ENCODE results near the gene NFKBIA. TPM values are rescaled to one million over a fixed set of nuclear protein-coding genes. Genes with fewer than 3 reads are reported as not detected.

Gene NFKBIA
- total RNA-seq, 1 donor from 2014 or later, result 88.2 TPM

- Histone ChIP-seq H3K4me3 (ENCODE audit: low read length in 3 of 3) (no peak overlapping the region), H3K36me3 (ENCODE audit: control insufficient read depth in 3 of 3, insufficient read depth in 3 of 3, low read length in 3 of 3) (no peaks in the 10 kb centered on the region), H3K9me3 (ENCODE audit: control insufficient read depth in 3 of 3, low read length in 3 of 3) (no peaks in the 10 kb centered on the region), H3K27me3 (ENCODE audit: control insufficient read depth in 3 of 3, insufficient read depth in 3 of 3, low read length in 3 of 3) (no peaks in the 10 kb centered on the region), H3K27ac (ENCODE audit: low read depth, low read length) (no peak overlapping the region), H3K9ac (ENCODE audit: low read depth in 1 of 3, low read length in 3 of 3) (no peak overlapping the region), H3K4me1 (ENCODE audit: control insufficient read depth in 3 of 3, insufficient read depth in 3 of 3, low read length in 3 of 3) (no peaks in the 10 kb centered on the region)
Observed at GRCh38 chr14:35429951-35430350, 25.4 kb upstream of the NFKBIA start.

GRCh38 chr14:35425850-35426249 is 21.3 kb upstream of the NFKBIA start:
- Histone ChIP-seq H3K27me3 (ENCODE audit: control insufficient read depth in 3 of 3, insufficient read depth in 3 of 3, low read length in 3 of 3) (no peaks in the 10 kb centered on the region), H3K9me3 (ENCODE audit: control insufficient read depth in 3 of 3, low read length in 3 of 3) (peaks cover 0 to 2% (median 0%) of the 10 kb centered on the region in 3 donors), H3K4me3 (ENCODE audit: low read length in 3 of 3) (no peak overlapping the region)

GRCh38 chr14:35423621-35424020 is 19.1 kb upstream of the NFKBIA start:
- Histone ChIP-seq H3K36me3 (ENCODE audit: control insufficient read depth in 3 of 3, insufficient read depth in 3 of 3, low read length in 3 of 3) (no peaks in the 10 kb centered on the region), H3K27ac (ENCODE audit: low read depth, low read length) (no peak overlapping the region), H3K9me3 (ENCODE audit: control insufficient read depth in 3 of 3, low read length in 3 of 3) (peaks cover 0 to 2% (median 0%) of the 10 kb centered on the region in 3 donors), H3K4me3 (ENCODE audit: low read length in 3 of 3) (no peak overlapping the region), H3K27me3 (ENCODE audit: control insufficient read depth in 3 of 3, insufficient read depth in 3 of 3, low read length in 3 of 3) (no peaks in the 10 kb centered on the region), H3K4me1 (ENCODE audit: control insufficient read depth in 3 of 3, insufficient read depth in 3 of 3, low read length in 3 of 3) (no peaks in the 10 kb centered on the region), H3K9ac (ENCODE audit: low read depth in 1 of 3, low read length in 3 of 3) (no peak overlapping the region)

More at GRCh38 chr14:35425850-35426249, 21.3 kb upstream of the NFKBIA start:
- Histone ChIP-seq H3K36me3 (ENCODE audit: control insufficient read depth in 3 of 3, insufficient read depth in 3 of 3, low read length in 3 of 3) (no peaks in the 10 kb centered on the region), H3K9ac (ENCODE audit: low read depth in 1 of 3, low read length in 3 of 3) (no peak overlapping the region), H3K27ac (ENCODE audit: low read depth, low read length) (no peak overlapping the region), H3K4me1 (ENCODE audit: control insufficient read depth in 3 of 3, insufficient read depth in 3 of 3, low read length in 3 of 3) (no peaks in the 10 kb centered on the region)

GRCh38 chr14:35420036-35420811 is 15.7 kb upstream of the NFKBIA start:
- Histone ChIP-seq H3K4me1 (ENCODE audit: control insufficient read depth in 3 of 3, insufficient read depth in 3 of 3, low read length in 3 of 3) (no peaks in the 10 kb centered on the region), H3K9me3 (ENCODE audit: control insufficient read depth in 3 of 3, low read length in 3 of 3) (peaks cover 0 to 2% (median 0%) of the 10 kb centered on the region in 3 donors), H3K4me3 (ENCODE audit: low read length in 3 of 3) (no peak overlapping the region), H3K9ac (ENCODE audit: low read depth in 1 of 3, low read length in 3 of 3) (no peak overlapping the region), H3K36me3 (ENCODE audit: control insufficient read depth in 3 of 3, insufficient read depth in 3 of 3, low read length in 3 of 3) (no peaks in the 10 kb centered on the region), H3K27ac (ENCODE audit: low read depth, low read length) (no peak overlapping the region), H3K27me3 (ENCODE audit: control insufficient read depth in 3 of 3, insufficient read depth in 3 of 3, low read length in 3 of 3) (no peaks in the 10 kb centered on the region)

GRCh38 chr14:35419429-35419841 is 14.9 kb upstream of the NFKBIA start:
- Histone ChIP-seq H3K9me3 (ENCODE audit: control insufficient read depth in 3 of 3, low read length in 3 of 3) (peaks cover 0 to 2% (median 0%) of the 10 kb centered on the region in 3 donors), H3K9ac (ENCODE audit: low read depth in 1 of 3, low read length in 3 of 3) (no peak overlapping the region), H3K4me1 (ENCODE audit: control insufficient read depth in 3 of 3, insufficient read depth in 3 of 3, low read length in 3 of 3) (no peaks in the 10 kb centered on the region), H3K27ac (ENCODE audit: low read depth, low read length) (no peak overlapping the region), H3K36me3 (ENCODE audit: control insufficient read depth in 3 of 3, insufficient read depth in 3 of 3, low read length in 3 of 3) (no peaks in the 10 kb centered on the region), H3K27me3 (ENCODE audit: control insufficient read depth in 3 of 3, insufficient read depth in 3 of 3, low read length in 3 of 3) (no peaks in the 10 kb centered on the region), H3K4me3 (ENCODE audit: low read length in 3 of 3) (no peak overlapping the region)

- no peaks in the 10 kb centered on the region for H3K27me3 ChIP-seq (ENCODE audit: control insufficient read depth in 3 of 3, insufficient read depth in 3 of 3, low read length in 3 of 3)
- no peak overlapping the region for H3K27ac ChIP-seq (ENCODE audit: low read depth, low read length)
Observed at GRCh38 chr14:35418093-35418492, 13.5 kb upstream of the NFKBIA start.

GRCh38 chr14:35416108-35416750 is 11.7 kb upstream of the NFKBIA start:
- H3K27ac ChIP-seq (ENCODE audit: low read depth, low read length), result no peak overlapping the region
- H3K4me3 ChIP-seq (ENCODE audit: low read length in 3 of 3), result no peak overlapping the region
- peak overlapping the region in 1 of 3 donors; percentile 14 for H3K9ac ChIP-seq (ENCODE audit: low read depth in 1 of 3, low read length in 3 of 3)
- H3K4me1 ChIP-seq (ENCODE audit: control insufficient read depth in 3 of 3, insufficient read depth in 3 of 3, low read length in 3 of 3), result peaks cover 5 to 10% (median 8%) of the 10 kb centered on the region in 3 donors
- H3K36me3 ChIP-seq (ENCODE audit: control insufficient read depth in 3 of 3, insufficient read depth in 3 of 3, low read length in 3 of 3), result no peaks in the 10 kb centered on the region
- H3K9me3 ChIP-seq (ENCODE audit: control insufficient read depth in 3 of 3, low read length in 3 of 3), result no peaks in the 10 kb centered on the region
- no peaks in the 10 kb centered on the region for H3K27me3 ChIP-seq (ENCODE audit: control insufficient read depth in 3 of 3, insufficient read depth in 3 of 3, low read length in 3 of 3)

More at GRCh38 chr14:35418093-35418492, 13.5 kb upstream of the NFKBIA start:
- H3K4me3 ChIP-seq (ENCODE audit: low read length in 3 of 3), result no peak overlapping the region
- H3K9ac ChIP-seq (ENCODE audit: low read depth in 1 of 3, low read length in 3 of 3), result no peak overlapping the region
- H3K9me3 ChIP-seq (ENCODE audit: control insufficient read depth in 3 of 3, low read length in 3 of 3), result no peaks in the 10 kb centered on the region
- peaks cover under 1 to 5% (median 5%) of the 10 kb centered on the region in 3 donors for H3K4me1 ChIP-seq (ENCODE audit: control insufficient read depth in 3 of 3, insufficient read depth in 3 of 3, low read length in 3 of 3)
- no peaks in the 10 kb centered on the region for H3K36me3 ChIP-seq (ENCODE audit: control insufficient read depth in 3 of 3, insufficient read depth in 3 of 3, low read length in 3 of 3)

GRCh38 chr14:35414365-35414764 is 9.8 kb upstream of the NFKBIA start:
- Histone ChIP-seq H3K9me3 (ENCODE audit: control insufficient read depth in 3 of 3, low read length in 3 of 3) (no peaks in the 10 kb centered on the region), H3K36me3 (ENCODE audit: control insufficient read depth in 3 of 3, insufficient read depth in 3 of 3, low read length in 3 of 3) (no peaks in the 10 kb centered on the region), H3K4me1 (ENCODE audit: control insufficient read depth in 3 of 3, insufficient read depth in 3 of 3, low read length in 3 of 3) (peaks cover 8 to 14% (median 9%) of the 10 kb centered on the region in 3 donors), H3K9ac (ENCODE audit: low read depth in 1 of 3, low read length in 3 of 3) (peak overlapping the region in 1 of 3 donors; percentile 20), H3K27ac (ENCODE audit: low read depth, low read length) (no peak overlapping the region), H3K27me3 (ENCODE audit: control insufficient read depth in 3 of 3, insufficient read depth in 3 of 3, low read length in 3 of 3) (no peaks in the 10 kb centered on the region), H3K4me3 (ENCODE audit: low read length in 3 of 3) (no peak overlapping the region)

- Histone ChIP-seq H3K27ac (ENCODE audit: low read depth, low read length) (peak overlapping the region; percentile 31), H3K4me3 (ENCODE audit: low read length in 3 of 3) (no peak overlapping the region), H3K9ac (ENCODE audit: low read depth in 1 of 3, low read length in 3 of 3) (peak overlapping the region in 2 of 3 donors; percentile 6 to 60), H3K9me3 (ENCODE audit: control insufficient read depth in 3 of 3, low read length in 3 of 3) (no peaks in the 10 kb centered on the region), H3K27me3 (ENCODE audit: control insufficient read depth in 3 of 3, insufficient read depth in 3 of 3, low read length in 3 of 3) (no peaks in the 10 kb centered on the region), H3K4me1 (ENCODE audit: control insufficient read depth in 3 of 3, insufficient read depth in 3 of 3, low read length in 3 of 3) (peaks cover 8 to 14% (median 10%) of the 10 kb centered on the region in 3 donors), H3K36me3 (ENCODE audit: control insufficient read depth in 3 of 3, insufficient read depth in 3 of 3, low read length in 3 of 3) (no peaks in the 10 kb centered on the region)
Observed at GRCh38 chr14:35412272-35413056, 7.9 kb upstream of the NFKBIA start.
